NB4 (cell line): ENCODE measurements around the gene SLC22A6.

Source experiments
- CTCF ChIP-seq: IDR thresholded peaks from one replicate; pipeline ENCODE4 v1.5.1; 2012; ENCODE audit warnings: low read depth, low read length
- MYC ChIP-seq: IDR thresholded peaks from 2 replicates; pipeline ENCODE4 v1.6.1; 2011; ENCODE audit warnings: low read depth, low read length
- POLR2A ChIP-seq: IDR thresholded peaks from 2 replicates; pipeline ENCODE4 v1.6.1; 2011; ENCODE audit warnings: mild to moderate bottlenecking; ENCODE audit not compliant: insufficient read length; ENCODE audit errors: extremely low read depth
- TF ChIP-seq, protein P1 (sequence below): IDR thresholded peaks from 2 replicates; pipeline ENCODE4 v1.6.1; 2011; ENCODE audit warnings: low read depth, low read length

GRCh38 chr11:62996271-62996670 is 11.5 kb upstream of the SLC22A6 start:
- TF ChIP-seq CTCF: no peak
- TF ChIP-seq POLR2A: no peak
- TF ChIP-seq, protein P1, sequence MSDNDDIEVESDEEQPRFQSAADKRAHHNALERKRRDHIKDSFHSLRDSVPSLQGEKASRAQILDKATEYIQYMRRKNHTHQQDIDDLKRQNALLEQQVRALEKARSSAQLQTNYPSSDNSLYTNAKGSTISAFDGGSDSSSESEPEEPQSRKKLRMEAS: no peak
- no peak for TF ChIP-seq MYC
